NCI-H1105 treated with DMSO at 0.1 percent for 48 hours (cell line): Measurements from ENCODE around the gene DIP2C.
A peak's percentile ranks its signal among the peaks of the same experiment; 100 is the strongest.
"Not testable (repeated sequence)": the region's sequence is repeated elsewhere in the genome, so short reads cannot be mapped to it uniquely, and the experiment has no call there.

Experiments used
- DNase-seq: peaks from one replicate; lab custom pipeline; 2025; lab: John Stamatoyannopoulos, UW

The DIP2C gene

GRCh38 chr10:641149-642010 is 48.1 kb downstream of the DIP2C start:
- DNase-seq: no peak

- DNase-seq: no peak
These were observed 48.8 kb downstream of the DIP2C start for GRCh38 chr10:640673-641045.

GRCh38 chr10:639751-640672 is 49.5 kb downstream of the DIP2C start:
- DNase-seq: no peak

- DNase-seq: no peak
These were observed 50.3 kb downstream of the DIP2C start for GRCh38 chr10:639001-639750.

GRCh38 chr10:637771-638195 is 51.7 kb downstream of the DIP2C start:
- DNase-seq: no peak

- no peak for DNase-seq
These were observed 52.2 kb downstream of the DIP2C start for GRCh38 chr10:637221-637620.

GRCh38 chr10:636769-637168 is 52.7 kb downstream of the DIP2C start:
- DNase-seq: no peak

GRCh38 chr10:636016-636730 is 53.3 kb downstream of the DIP2C start:
- DNase-seq: no peak

GRCh38 chr10:635088-635861 is 54.2 kb downstream of the DIP2C start:
- DNase-seq: no peak

GRCh38 chr10:634256-634655 is 55.2 kb downstream of the DIP2C start:
- DNase-seq: no peak

GRCh38 chr10:633279-634245 is 55.9 kb downstream of the DIP2C start:
- DNase-seq: peak; percentile 30

GRCh38 chr10:632807-633177 is 56.7 kb downstream of the DIP2C start:
- not testable (repeated sequence) for DNase-seq

GRCh38 chr10:632155-632806 is 57.2 kb downstream of the DIP2C start:
- DNase-seq: not testable (repeated sequence)

- DNase-seq: no peak
These were observed 58.2 kb downstream of the DIP2C start for GRCh38 chr10:631266-631665.

- peak; percentile 70 for DNase-seq
These were observed 58.8 kb downstream of the DIP2C start for GRCh38 chr10:630581-631073.

- DNase-seq: no peak
These were observed 60.1 kb downstream of the DIP2C start for GRCh38 chr10:629186-629998.

GRCh38 chr10:628386-629045 is 61.0 kb downstream of the DIP2C start:
- no peak for DNase-seq
